ENCODE measurements around the gene WWC2.

DNA sequence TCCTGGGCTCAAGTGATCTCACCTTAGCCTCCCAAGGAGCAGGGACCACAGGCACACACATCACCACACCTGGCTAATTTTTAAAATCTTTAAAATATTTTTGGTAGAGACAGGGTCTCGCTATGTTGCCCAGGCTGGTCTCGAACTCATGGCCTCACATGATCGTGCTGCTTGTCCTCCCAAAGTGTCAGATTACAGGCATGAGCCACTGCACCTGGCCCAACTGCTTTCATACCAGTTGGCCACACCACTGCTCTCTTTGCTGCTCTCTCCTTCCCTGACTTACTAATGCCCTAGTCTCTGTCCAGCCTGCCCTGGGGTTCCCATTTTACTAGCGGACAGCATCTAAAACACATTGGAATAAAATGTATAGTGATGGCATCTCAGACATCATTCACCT, 153.9 kb downstream of the WWC2 start:
- TF ChIP-seq, protein P1, sequence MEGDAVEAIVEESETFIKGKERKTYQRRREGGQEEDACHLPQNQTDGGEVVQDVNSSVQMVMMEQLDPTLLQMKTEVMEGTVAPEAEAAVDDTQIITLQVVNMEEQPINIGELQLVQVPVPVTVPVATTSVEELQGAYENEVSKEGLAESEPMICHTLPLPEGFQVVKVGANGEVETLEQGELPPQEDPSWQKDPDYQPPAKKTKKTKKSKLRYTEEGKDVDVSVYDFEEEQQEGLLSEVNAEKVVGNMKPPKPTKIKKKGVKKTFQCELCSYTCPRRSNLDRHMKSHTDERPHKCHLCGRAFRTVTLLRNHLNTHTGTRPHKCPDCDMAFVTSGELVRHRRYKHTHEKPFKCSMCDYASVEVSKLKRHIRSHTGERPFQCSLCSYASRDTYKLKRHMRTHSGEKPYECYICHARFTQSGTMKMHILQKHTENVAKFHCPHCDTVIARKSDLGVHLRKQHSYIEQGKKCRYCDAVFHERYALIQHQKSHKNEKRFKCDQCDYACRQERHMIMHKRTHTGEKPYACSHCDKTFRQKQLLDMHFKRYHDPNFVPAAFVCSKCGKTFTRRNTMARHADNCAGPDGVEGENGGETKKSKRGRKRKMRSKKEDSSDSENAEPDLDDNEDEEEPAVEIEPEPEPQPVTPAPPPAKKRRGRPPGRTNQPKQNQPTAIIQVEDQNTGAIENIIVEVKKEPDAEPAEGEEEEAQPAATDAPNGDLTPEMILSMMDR (IDR thresholded peaks at IDR 0.05; ENCODE audit: insufficient read depth, low read length, poor library complexity, severe bottlenecking): no peak
- TF ChIP-seq EZH2phosphoT487 (conservative IDR thresholded peaks at IDR 0.05; ENCODE audit: low read length): no peak
